HG03175 (cell line): Measurements from ENCODE around the gene SLX9.
A peak's percentile ranks its signal among the peaks of the same experiment; 100 is the strongest.

Source experiments
- ATAC-seq: cut with Tn5 transposase; IDR thresholded peaks from one replicate; pipeline ENCODE4 v1.9.1; 2021; ENCODE audit warnings: mild to moderate bottlenecking, moderate library complexity; ENCODE audit not compliant: unreplicated experiment

The SLX9 gene, protein sequence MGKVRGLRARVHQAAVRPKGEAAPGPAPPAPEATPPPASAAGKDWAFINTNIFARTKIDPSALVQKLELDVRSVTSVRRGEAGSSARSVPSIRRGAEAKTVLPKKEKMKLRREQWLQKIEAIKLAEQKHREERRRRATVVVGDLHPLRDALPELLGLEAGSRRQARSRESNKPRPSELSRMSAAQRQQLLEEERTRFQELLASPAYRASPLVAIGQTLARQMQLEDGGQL

DNA sequence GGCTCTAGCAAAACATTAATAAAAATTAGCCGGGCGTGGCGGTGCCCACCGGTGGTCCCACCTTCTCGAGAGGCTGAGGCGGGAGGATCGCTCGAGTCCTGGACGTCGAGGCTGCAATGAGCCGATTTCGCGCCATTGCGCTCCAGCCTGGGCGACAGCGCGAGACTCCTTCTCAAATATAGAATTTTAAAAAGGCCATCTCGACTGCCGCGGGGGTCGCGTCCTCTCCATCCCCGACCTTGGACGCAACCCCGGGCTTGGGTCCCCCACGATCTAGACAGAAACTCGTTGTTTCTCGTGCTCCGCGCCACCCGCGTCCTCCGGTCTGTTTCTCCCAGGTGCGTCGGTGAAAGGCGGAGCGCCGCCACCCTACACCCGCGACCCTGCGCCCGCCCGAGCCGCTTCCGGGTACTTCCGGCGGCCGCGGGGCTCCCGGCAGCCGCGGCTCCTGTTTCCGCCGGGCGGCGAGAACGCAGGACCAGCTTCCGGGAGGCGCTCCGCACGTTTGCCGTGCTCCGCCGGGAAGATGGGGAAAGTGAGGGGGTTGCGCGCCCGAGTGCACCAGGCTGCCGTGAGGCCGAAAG lies at the start of gene SLX9:
TSS of gene SLX9 (plus strand) at position 498 of the 584 bp plus-strand sequence. CDS start at position 527, 29 bp downstream.
- peak; percentile 84 for ATAC-seq

- ATAC-seq = no peak
Observed at GRCh38 chr21:44890338-44890931, 49.4 kb upstream of the SLX9 start.

DNA sequence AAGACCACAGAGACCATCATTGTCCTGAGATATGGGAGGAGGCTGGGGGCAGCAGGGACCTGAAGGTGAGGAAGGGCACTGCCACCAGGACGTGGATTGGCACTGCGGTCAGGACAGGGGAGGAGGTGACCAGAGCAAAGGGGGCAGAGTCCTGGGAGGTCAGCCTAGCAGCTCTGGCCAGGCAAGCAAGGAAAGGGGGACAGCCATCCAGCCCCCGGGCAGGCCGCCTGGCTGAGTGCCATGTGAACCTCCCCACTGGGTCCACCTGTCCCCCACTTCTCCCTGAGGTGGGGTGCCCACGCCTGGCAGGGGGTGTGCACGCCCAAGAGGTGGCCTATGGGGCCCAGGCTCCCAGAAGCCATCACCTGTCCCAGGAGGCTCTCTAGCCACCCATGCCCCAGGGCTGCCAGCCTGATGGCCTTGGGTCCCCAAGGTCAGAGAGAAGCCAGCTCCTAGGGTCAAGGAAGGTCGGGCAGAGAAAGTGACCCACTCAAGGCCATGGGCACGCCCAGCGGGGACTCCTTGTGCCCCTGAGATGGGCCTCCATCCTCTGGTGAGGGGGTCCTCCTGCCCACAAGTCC lies 48.8 kb upstream of the SLX9 start:
- no peak for ATAC-seq

GRCh38 chr21:44891631-44892031 lies 48.2 kb upstream of the SLX9 start:
- ATAC-seq = no peak

- ATAC-seq = no peak
Observed at GRCh38 chr21:44892095-44892494, 47.7 kb upstream of the SLX9 start.

DNA sequence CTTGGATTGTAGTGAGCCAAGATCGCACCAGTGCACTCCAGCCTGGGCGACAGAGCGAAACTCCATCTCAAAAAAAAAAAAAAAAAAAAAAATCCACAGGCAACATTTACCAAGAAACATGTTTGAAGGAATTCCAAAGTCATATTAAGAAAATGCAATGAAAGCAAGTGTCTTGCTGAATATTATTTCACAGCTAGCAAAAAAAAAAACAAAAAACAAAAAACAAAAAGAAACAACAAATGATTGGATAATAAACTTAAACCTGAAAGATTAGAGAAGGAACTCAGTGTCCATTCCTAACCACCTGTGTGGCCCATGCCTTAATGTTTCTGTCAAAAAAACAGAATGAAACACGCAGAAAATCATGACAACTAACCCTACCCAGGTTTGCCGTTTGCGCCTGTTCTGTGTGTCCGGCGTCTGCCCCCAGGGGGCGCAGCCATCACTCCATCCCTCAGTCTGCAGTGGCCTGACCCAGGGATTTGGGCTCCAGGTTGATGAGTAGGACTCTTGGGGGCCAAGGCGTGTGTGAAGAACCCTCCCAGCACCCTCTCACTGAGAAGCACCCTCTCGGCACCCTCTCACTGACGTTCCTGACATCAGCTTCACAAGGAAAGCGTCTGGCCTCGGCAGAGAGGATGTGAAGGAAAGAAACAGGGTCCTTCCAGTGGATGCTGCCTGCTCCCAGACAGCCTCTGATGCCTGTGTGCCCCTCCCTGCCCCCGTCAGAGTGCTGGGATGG lies 47.1 kb upstream of the SLX9 start:
- ATAC-seq = peak; percentile 58

DNA sequence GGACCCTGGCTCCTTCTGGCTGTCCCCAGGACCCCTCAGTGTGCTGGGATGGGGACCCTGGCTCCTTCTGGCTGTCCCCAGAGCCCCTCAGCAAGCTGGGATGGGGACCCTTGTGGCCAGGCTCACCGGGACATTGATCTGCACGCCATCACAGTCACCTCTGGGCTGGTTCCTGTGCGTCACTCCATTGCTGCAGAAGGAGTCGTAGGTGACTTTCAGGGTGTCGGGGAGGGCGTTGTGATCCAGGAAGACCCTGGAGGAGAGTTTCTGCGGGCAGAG lies 46.6 kb upstream of the SLX9 start:
- ATAC-seq = no peak

GRCh38 chr21:44893948-44894656 lies 45.7 kb upstream of the SLX9 start:
- no peak for ATAC-seq

DNA sequence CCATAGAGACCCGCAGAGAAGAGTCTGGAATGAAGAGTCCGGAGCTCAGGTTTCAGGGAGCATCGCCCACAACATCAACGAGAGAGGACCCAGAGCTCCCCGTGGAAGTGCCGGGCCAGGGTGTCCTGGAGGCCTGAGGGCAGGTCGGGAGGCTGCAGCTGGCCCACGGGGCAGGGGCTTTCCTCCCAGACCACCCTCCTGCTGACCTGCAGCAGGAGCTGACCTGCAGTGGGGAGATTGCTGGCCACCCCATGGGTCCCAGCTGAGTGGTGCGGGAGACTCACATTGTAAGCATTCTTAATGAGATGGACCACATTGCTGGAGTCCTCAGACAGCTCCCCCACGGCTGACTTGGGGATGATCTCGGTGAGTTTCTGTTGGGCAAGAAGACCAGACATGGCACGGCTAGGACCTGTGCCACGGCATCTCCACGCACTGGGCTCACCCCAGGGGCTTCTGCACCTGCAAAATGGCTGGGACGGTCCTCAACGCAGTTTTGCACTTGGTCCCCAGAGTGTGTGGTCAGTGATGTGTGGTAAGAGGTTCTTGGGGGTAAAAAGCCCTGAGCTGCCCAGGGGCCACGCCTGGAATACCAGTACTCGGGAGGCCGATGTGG lies 45.0 kb upstream of the SLX9 start:
- ATAC-seq = no peak

DNA sequence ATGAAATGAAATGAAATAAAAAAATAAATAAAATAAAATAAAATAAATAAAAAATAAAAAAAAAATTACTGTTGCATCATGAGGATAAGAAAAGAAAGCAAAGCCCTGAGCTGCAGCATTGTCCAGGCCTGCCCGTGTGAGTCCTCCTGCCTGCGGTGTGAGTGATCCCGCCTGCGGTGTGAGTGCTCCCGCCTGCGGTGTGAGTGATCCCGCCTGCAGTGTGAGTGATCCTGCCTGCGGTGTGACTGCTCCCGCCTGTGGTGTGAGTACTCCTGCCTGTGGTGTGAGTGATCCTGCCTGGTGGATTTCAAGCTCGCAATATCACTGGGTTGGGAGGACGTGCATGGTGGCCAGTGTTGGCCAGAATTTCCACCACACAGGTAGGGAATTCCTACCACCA lies 44.0 kb upstream of the SLX9 start:
- ATAC-seq = no peak

DNA sequence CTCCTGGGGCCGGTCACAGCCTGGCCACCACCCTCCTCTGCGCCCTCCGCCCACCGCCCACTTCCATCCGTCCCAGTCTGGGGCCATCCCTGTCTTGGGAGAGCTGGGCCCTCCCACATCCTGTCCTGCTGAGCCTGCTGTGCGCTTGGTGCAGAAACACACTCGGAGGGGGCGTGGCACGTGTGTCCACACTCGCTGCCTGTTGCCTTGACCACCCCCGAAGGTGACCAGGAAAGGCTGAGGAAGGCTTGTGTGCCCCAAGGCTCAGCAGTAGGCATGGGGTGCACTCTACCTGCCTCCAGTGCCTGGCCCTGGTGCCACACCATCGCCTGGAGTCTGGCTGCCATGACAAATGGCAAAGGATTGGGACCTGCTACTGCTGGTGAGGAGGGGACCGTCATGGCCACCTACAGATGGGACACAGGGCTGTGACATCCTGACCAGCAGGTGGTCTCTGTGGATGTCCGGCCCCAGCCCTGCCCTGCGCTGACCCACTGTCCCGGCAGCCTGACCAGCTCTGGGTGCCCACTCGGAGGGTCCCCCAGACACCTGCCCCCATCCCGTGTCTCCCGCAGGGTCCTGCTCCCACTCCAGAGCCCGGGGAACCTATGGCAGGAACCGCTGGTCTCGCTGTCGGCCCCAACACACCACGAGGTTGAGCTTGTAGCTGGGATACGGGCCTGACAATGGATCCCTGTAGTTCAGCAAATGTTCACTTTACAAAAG lies 43.1 kb upstream of the SLX9 start:
- ATAC-seq = no peak

GRCh38 chr21:44897326-44898010 lies 42.4 kb upstream of the SLX9 start:
- no peak for ATAC-seq

DNA sequence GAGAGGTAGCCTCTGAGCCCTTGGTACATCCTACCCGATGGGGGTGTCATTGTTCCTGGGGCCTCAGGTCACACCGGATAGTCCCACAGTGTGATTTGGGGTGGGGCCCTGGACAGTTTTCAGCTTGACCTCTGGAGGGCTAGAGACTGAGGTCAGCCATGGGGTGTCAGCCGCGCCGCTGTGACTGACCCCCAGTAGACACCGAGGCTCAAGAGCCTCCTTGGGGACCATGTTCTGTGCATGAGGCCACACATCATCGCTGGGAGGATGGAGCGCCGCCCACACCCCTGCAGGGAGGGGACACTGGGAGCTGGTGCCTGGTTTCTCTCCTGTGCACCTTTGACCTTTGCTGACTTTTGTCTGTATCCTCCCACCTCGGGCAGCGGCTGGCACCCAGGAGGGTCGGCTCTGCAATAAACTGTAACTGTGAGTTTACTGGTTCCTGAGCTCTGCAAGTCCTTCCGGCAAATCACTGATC lies 41.8 kb upstream of the SLX9 start:
- no peak for ATAC-seq

GRCh38 chr21:44898851-44899767 lies 40.7 kb upstream of the SLX9 start:
- ATAC-seq = no peak

GRCh38 chr21:44899768-44900558 lies 39.9 kb upstream of the SLX9 start:
- ATAC-seq = no peak

GRCh38 chr21:44900559-44901251 lies 39.1 kb upstream of the SLX9 start:
- no peak for ATAC-seq
